HepG2 (cell line): ENCODE results near the gene C1orf116. TPM values are rescaled to one million over a fixed set of nuclear protein-coding genes. Genes with fewer than 3 reads are reported as not detected.

Experiments used
- ATAC-seq: fragments of 200-7000 bp; cut with Tn5 transposase; 3 replicates; pipeline ENCODE4 v1.9.1; 2020; ENCODE audit warnings: mild to moderate bottlenecking, moderate library complexity
- BruUV-seq: library from RNA; stranded (reverse); fragments of 400-500 nt; replicated peaks from 2 replicates; lab custom pipeline; 2021; lab: Mats Ljungman, UMichigan
- CTCF ChIA-PET: fragments of 300-600 bp; formaldehyde crosslinking; extraction: SDS; loops from one replicate; lab custom pipeline; 2021; ENCODE audit warnings: low total read pairs, inconsistent platforms, low intra/inter-chr PET ratio; lab: Yijun Ruan, JAX
- POLR2A ChIA-PET: fragments of 350-600 bp; sonication (Branson Sonifier 250); formaldehyde crosslinking; loops from one replicate; lab custom pipeline; 2020; ENCODE audit warnings: antibody characterized with exemption, inconsistent platforms; lab: Yijun Ruan, JAX
- DNase-seq: peaks from one replicate; pipeline ENCODE4 v3.0.0-alpha.2; 2015; ENCODE audit warnings: low spot score
- FAIRE-seq: peaks from 3 replicates; lab custom pipeline; 2011; peaks lifted over from hg19 to GRCh38; lab: Jason Lieb, UNC
- H2AFZ ChIP-seq: one replicate; pipeline ENCODE4 v1.6.1; 2011; ENCODE audit warnings: low read length, inconsistent platforms
- H3K27ac ChIP-seq: fragments of 300-600 bp; 3 replicates; pipeline ENCODE4 v1.8.0; 2011; ENCODE audit warnings: mixed run types, mild to moderate bottlenecking, mixed read lengths, low read length, inconsistent platforms; ENCODE audit not compliant: insufficient read depth; ENCODE audit errors: extremely low read length
- H3K27me3 ChIP-seq, 2 experiments: fragments of 200-600 bp in 1 of 2; 2 replicates in 1 of 2; 3 replicates in 1 of 2; pipeline versions ENCODE4 v1.6.0 to v1.8.0; 2011; ENCODE audit warnings: low read length in 2 of 2, mild to moderate bottlenecking in 2 of 2, moderate library complexity in 2 of 2, inconsistent platforms in 1 of 2; ENCODE audit not compliant: insufficient read depth in 2 of 2, control insufficient read depth in 1 of 2
- H3K36me3 ChIP-seq, 2 experiments: fragments of 200-600 bp in 1 of 2; replicated peaks in 1 of 2; 2 replicates in 1 of 2; 3 replicates in 1 of 2; pipeline versions ENCODE4 v1.5.1 to v1.8.0; 2011; ENCODE audit warnings: low read length in 2 of 2, inconsistent platforms in 1 of 2; ENCODE audit not compliant: insufficient read depth in 2 of 2, control insufficient read depth in 1 of 2
- H3K4me1 ChIP-seq: 2 replicates; pipeline ENCODE4 v1.5.1; 2012; ENCODE audit warnings: low read length, inconsistent platforms; ENCODE audit not compliant: insufficient read depth
- H3K4me2 ChIP-seq: 2 replicates; pipeline ENCODE4 v1.6.0; 2011; ENCODE audit warnings: low read depth, low read length, inconsistent platforms
- H3K4me3 ChIP-seq, 3 experiments: fragments of 200-600 bp in 1 of 3; sonication (generic), shearing (Covaris generic) in 1 of 3; replicated peaks in 1 of 3; 2 replicates each; pipeline ENCODE4 v1.5.1; 2011 to 2016; ENCODE audit warnings: low read length in 3 of 3, inconsistent platforms in 2 of 3, low read depth in 2 of 3, mild to moderate bottlenecking in 2 of 3, control low read depth in 1 of 3, mixed read lengths in 1 of 3; ENCODE audit not compliant: insufficient read depth in 1 of 3
- H3K79me2 ChIP-seq: one replicate; pipeline ENCODE4 v1.6.1; 2011; ENCODE audit warnings: low read length, inconsistent platforms; ENCODE audit not compliant: insufficient read depth
- H3K9ac ChIP-seq: 2 replicates; pipeline ENCODE4 v1.6.0; 2011; ENCODE audit warnings: mild to moderate bottlenecking, low read depth, low read length, inconsistent platforms; ENCODE audit not compliant: insufficient read depth
- H3K9me3 ChIP-seq: 2 replicates; pipeline ENCODE4 v1.5.1; 2012; ENCODE audit warnings: mild to moderate bottlenecking, low read length
- H4K20me1 ChIP-seq: 2 replicates; pipeline ENCODE4 v1.6.0; 2011; ENCODE audit warnings: inconsistent platforms, mild to moderate bottlenecking, low read length, moderate library complexity; ENCODE audit not compliant: insufficient read depth
- ATF7 ChIP-seq, 2 experiments: fragments of 450-650 bp in 1 of 2; sonication (generic) in 1 of 2; formaldehyde crosslinking in 1 of 2; IDR thresholded peaks; 2 replicates each; pipeline versions ENCODE4 v1.4.0 to v1.6.1; 2016 to 2020; ENCODE audit warnings: antibody characterized with exemption in 1 of 2, mild to moderate bottlenecking in 1 of 2, missing genetic modification reagents in 1 of 2
- CEBPB ChIP-seq: IDR thresholded peaks from 2 replicates; pipeline ENCODE4 v1.6.1; 2011; ENCODE audit warnings: low read depth, low read length, improper control_type of control experiment, borderline replicate concordance
- HNRNPL ChIP-seq: fragments of 200-400 bp; formaldehyde crosslinking; IDR thresholded peaks from 2 replicates; pipeline ENCODE4 v1.6.1; 2017; ENCODE audit warnings: mild to moderate bottlenecking, low read depth, low read length
- SAFB2 ChIP-seq: sonication (generic); formaldehyde crosslinking; IDR thresholded peaks from 2 replicates; pipeline ENCODE4 v1.5.1; 2020; ENCODE audit warnings: missing genetic modification reagents, low read depth, mild to moderate bottlenecking, borderline replicate concordance
- SAP130 ChIP-seq: IDR thresholded peaks from 2 replicates; pipeline ENCODE4 v1.6.1; 2016; ENCODE audit warnings: low read depth
- ZNF101 ChIP-seq: sonication (generic); formaldehyde crosslinking; IDR thresholded peaks from 2 replicates; pipeline ENCODE4 v1.4.0; 2020; ENCODE audit warnings: mild to moderate bottlenecking, low read depth, missing genetic modification reagents, borderline replicate concordance
- ZNF367 ChIP-seq: sonication (generic); formaldehyde crosslinking; IDR thresholded peaks from 2 replicates; pipeline ENCODE4 v1.4.0; 2020; ENCODE audit warnings: missing genetic modification reagents, borderline replicate concordance
- ZNF598 ChIP-seq: sonication (generic); formaldehyde crosslinking; IDR thresholded peaks from 2 replicates; pipeline ENCODE4 v1.5.1; 2020; ENCODE audit warnings: mild to moderate bottlenecking, missing genetic modification reagents, borderline replicate concordance
- WGBS: methylation state at CpG from one replicate; pipeline ENCODE4 v1.1.6; 2017; ENCODE audit warnings: low lambda C conversion rate; 5-methylcytosine and 5-hydroxymethylcytosine counted together
- in situ Hi-C: cut with HindIII; loops from 2 replicates; pipeline ENCODE4 v1.10.0; 2017; ENCODE audit warnings: low pct_unique_long_range_greater_than_20kb; ENCODE audit not compliant: extremely low pct_ligation_motif_present
- intact Hi-C: fragments of 100-400 bp; cut with micrococcal nuclease; formaldehyde crosslinking; loops from one replicate; pipeline ENCODE4 v1.10.0; 2022; ENCODE audit not compliant: unreplicated experiment
- polyA plus RNA-seq, 8 experiments: library from polyadenylated mRNA; depleted of rRNA in 3 of 8; stranded (reverse) in 7 of 8; unstranded in 1 of 8; fragments of >200 nt; fragmentation: Illumina TruSeq in 4 of 8; extraction: Trizol in 4 of 8; gene quantifications; 2 replicates each; pipeline versions ENCODE4 v1.2.1 to v1.2.3, GENCODE V29; 2011 to 2016; ENCODE audit warnings: low read depth in 4 of 8, missing spikeins in 1 of 8, mixed read lengths in 1 of 8; ENCODE audit not compliant: insufficient read depth in 1 of 8
- total RNA-seq, 5 experiments: library from RNA; depleted of rRNA; stranded (reverse); fragments of >200 nt; fragmentation: Illumina TruSeq; extraction: Trizol; gene quantifications; 2 replicates each; pipeline ENCODE4 v1.2.3, GENCODE V29; 2016; ENCODE audit warnings: low read depth in 1 of 5
- TF ChIP-seq, protein P1 (sequence below), 2 experiments: sonication (generic) in 1 of 2; formaldehyde crosslinking in 1 of 2; IDR thresholded peaks; 2 replicates each; pipeline versions ENCODE4 v1.6.1 to v1.9.0; 2014 to 2022; ENCODE audit warnings: antibody characterized with exemption in 1 of 2, borderline replicate concordance in 1 of 2, inconsistent platforms in 1 of 2, low read depth in 1 of 2, missing genetic modification reagents in 1 of 2

Gene C1orf116
- total and polyA plus RNA-seq, 2 of the 13 experiments (the other 11 are each of a cell fraction or from before 2014, with no cell fraction given): 0.51 to 0.95 TPM

- H3K4me2 ChIP-seq: no peak overlapping the region
- H3K79me2 ChIP-seq: no peaks in the 10 kb centered on the region
- H3K4me3 ChIP-seq: no peak overlapping the region
- H3K36me3 ChIP-seq: no peaks in the 10 kb centered on the region
- POLR2A ChIA-PET: interaction anchor here (0.8 to 1.9 kb wide), 2 partner anchors 13 to 14 kb away, joined by 4 to 7 read pairs; partner anchors contain the start of gene PFKFB2
- H3K9me3 ChIP-seq: no peaks in the 10 kb centered on the region
- intact Hi-C loops (no loop called here), in situ Hi-C loops (no loop called here)
- H4K20me1 ChIP-seq: no peaks in the 10 kb centered on the region
- BruUV-seq: no TSS peak
- 42% methylated on average over 4 of the region's 4 CpGs for WGBS
- no peak for FAIRE-seq
- H3K27ac ChIP-seq: no peak overlapping the region
- CTCF ChIA-PET: no interaction called here
- DNase-seq: no peak
- ATAC-seq: peak; percentile 90
- H3K27me3 ChIP-seq: no peaks in the 10 kb centered on the region; a peak in 1 of 5 replicates
- TF ChIP-seq ATF7 (IDR thresholded peaks at IDR 0.05) (peak; percentile 17; the same call in 1 of the 2 replicates), ATF7 (CRISPR knock-in tag; IDR thresholded peaks at IDR 0.05) (no peak), HNRNPL (no peak), CEBPB (0 out of 2 replicates have a peak, but pooled peaks have one; percentile 12)
- no peak overlapping the region for H2AFZ ChIP-seq
- peaks cover 39% of the 10 kb centered on the region for H3K4me1 ChIP-seq
- H3K9ac ChIP-seq: no peak overlapping the region
These were observed 7.0 kb upstream of the C1orf116 start for GRCh38 chr1:207039380-207040180.

- 34% methylated on average over 1 of the region's 1 CpG for WGBS
- Histone ChIP-seq H3K9ac (no peak overlapping the region), H3K27me3 (no peaks in the 10 kb centered on the region; a peak in 1 of 5 replicates), H3K79me2 (no peaks in the 10 kb centered on the region), H3K4me2 (no peak overlapping the region), H3K4me3 (no peak overlapping the region), H4K20me1 (no peaks in the 10 kb centered on the region), H3K9me3 (no peaks in the 10 kb centered on the region), H3K27ac (no peak overlapping the region), H3K36me3 (no peaks in the 10 kb centered on the region), H3K4me1 (peaks cover 44% of the 10 kb centered on the region), H2AFZ (no peak overlapping the region)
- ATAC-seq: no peak
- CTCF ChIA-PET: no interaction called here
- intact Hi-C loops (no loop called here), in situ Hi-C loops (no loop called here)
- no peak for DNase-seq
- BruUV-seq: no TSS peak
- no peak for FAIRE-seq
- POLR2A ChIA-PET: no interaction called here
- TF ChIP-seq ZNF101 (CRISPR knock-in tag) (no peak), SAP130 (no peak), ZNF598 (CRISPR knock-in tag) (no peak), ZNF367 (CRISPR knock-in tag) (no peak), SAFB2 (CRISPR knock-in tag) (no peak)
- TF ChIP-seq, protein P1, sequence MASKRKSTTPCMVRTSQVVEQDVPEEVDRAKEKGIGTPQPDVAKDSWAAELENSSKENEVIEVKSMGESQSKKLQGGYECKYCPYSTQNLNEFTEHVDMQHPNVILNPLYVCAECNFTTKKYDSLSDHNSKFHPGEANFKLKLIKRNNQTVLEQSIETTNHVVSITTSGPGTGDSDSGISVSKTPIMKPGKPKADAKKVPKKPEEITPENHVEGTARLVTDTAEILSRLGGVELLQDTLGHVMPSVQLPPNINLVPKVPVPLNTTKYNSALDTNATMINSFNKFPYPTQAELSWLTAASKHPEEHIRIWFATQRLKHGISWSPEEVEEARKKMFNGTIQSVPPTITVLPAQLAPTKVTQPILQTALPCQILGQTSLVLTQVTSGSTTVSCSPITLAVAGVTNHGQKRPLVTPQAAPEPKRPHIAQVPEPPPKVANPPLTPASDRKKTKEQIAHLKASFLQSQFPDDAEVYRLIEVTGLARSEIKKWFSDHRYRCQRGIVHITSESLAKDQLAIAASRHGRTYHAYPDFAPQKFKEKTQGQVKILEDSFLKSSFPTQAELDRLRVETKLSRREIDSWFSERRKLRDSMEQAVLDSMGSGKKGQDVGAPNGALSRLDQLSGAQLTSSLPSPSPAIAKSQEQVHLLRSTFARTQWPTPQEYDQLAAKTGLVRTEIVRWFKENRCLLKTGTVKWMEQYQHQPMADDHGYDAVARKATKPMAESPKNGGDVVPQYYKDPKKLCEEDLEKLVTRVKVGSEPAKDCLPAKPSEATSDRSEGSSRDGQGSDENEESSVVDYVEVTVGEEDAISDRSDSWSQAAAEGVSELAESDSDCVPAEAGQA (IDR thresholded peaks at IDR 0.05; ENCODE audit: low read depth): no peak
- TF ChIP-seq, protein P1 (CRISPR knock-in tag; IDR thresholded peaks at IDR 0.05; ENCODE audit: borderline replicate concordance): no peak
These were observed 4.3 kb upstream of the C1orf116 start for GRCh38 chr1:207036865-207037264.
